HEK293 (cell line): ENCODE results near the gene ABCA12.

Experiments
- CTCF ChIA-PET: fragments of 350-600 bp; formaldehyde crosslinking; extraction: SDS; loops from one replicate; lab custom pipeline; 2021; ENCODE audit warnings: antibody characterized with exemption; lab: Yijun Ruan, JAX
- POLR2A ChIA-PET: fragments of 300-600 bp; formaldehyde crosslinking; extraction: SDS; loops from one replicate; lab custom pipeline; 2020; ENCODE audit warnings: antibody characterized with exemption, inconsistent platforms; lab: Yijun Ruan, JAX
- H3K27ac ChIP-seq: fragments of 200-500 bp; sonication (Bioruptor generic); 2 replicates; pipeline ENCODE4 v1.5.1; 2014; ENCODE audit warnings: low read depth, low read length, control low read depth, inconsistent platforms; ENCODE audit errors: extremely low read depth
- H3K36me3 ChIP-seq, 2 experiments: fragments of 200-500 bp in 1 of 2; sonication (Bioruptor generic) in 1 of 2; 1 replicate in 1 of 2; 2 replicates in 1 of 2; pipeline ENCODE4 v1.5.1; 2014 to 2017; ENCODE audit warnings: inconsistent platforms in 2 of 2, low read length in 2 of 2; ENCODE audit not compliant: control insufficient read depth in 2 of 2, insufficient read depth in 1 of 2
- H3K4me1 ChIP-seq: fragments of 200-500 bp; sonication (Bioruptor generic); 2 replicates; pipeline ENCODE4 v1.5.1; 2014; ENCODE audit warnings: mild to moderate bottlenecking, low read length, inconsistent platforms; ENCODE audit not compliant: control insufficient read depth, insufficient read depth
- H3K4me3 ChIP-seq: 2 replicates; pipeline ENCODE4 v1.5.1; 2011; ENCODE audit warnings: low read depth, mild to moderate bottlenecking, control low read depth, low read length, moderate library complexity
- H3K9me3 ChIP-seq: fragments of 200-500 bp; sonication (Bioruptor generic); 2 replicates; pipeline ENCODE4 v1.5.1; 2014; ENCODE audit warnings: low read depth, low read length, inconsistent platforms; ENCODE audit not compliant: control insufficient read depth, insufficient read depth
- KLF9 ChIP-seq: fragments of 450-650 bp; formaldehyde crosslinking; IDR thresholded peaks from 2 replicates; pipeline ENCODE4 v1.5.1; 2016; ENCODE audit warnings: missing biosample characterization, missing genetic modification characterization, low read depth
- TSHZ1 ChIP-seq: fragments of 450-650 bp; formaldehyde crosslinking; IDR thresholded peaks from 2 replicates; pipeline ENCODE4 v1.5.1; 2016; ENCODE audit warnings: missing biosample characterization, missing genetic modification characterization, borderline replicate concordance
- ZBTB1 ChIP-seq: fragments of 450-650 bp; formaldehyde crosslinking; IDR thresholded peaks from 2 replicates; pipeline ENCODE4 v1.5.1; 2016; ENCODE audit warnings: missing biosample characterization, missing genetic modification characterization
- ZBTB49 ChIP-seq: fragments of 450-650 bp; formaldehyde crosslinking; IDR thresholded peaks from 2 replicates; pipeline ENCODE4 v1.5.1; 2016; ENCODE audit warnings: missing biosample characterization, missing genetic modification characterization, low read depth
- ZNF121 ChIP-seq: fragments of 450-650 bp; formaldehyde crosslinking; IDR thresholded peaks from 2 replicates; pipeline ENCODE4 v1.5.1; 2016; ENCODE audit warnings: missing biosample characterization, missing genetic modification characterization
- ZNF184 ChIP-seq: fragments of 450-650 bp; IDR thresholded peaks from 2 replicates; pipeline ENCODE4 v1.5.1; 2018; ENCODE audit warnings: missing biosample characterization, mild to moderate bottlenecking, missing genetic modification characterization
- ZNF223 ChIP-seq: fragments of 450-650 bp; formaldehyde crosslinking; IDR thresholded peaks from 2 replicates; pipeline ENCODE4 v1.5.1; 2016; ENCODE audit warnings: missing biosample characterization, missing genetic modification characterization
- ZNF292 ChIP-seq: fragments of 450-650 bp; formaldehyde crosslinking; IDR thresholded peaks from 2 replicates; pipeline ENCODE4 v1.5.1; 2016; ENCODE audit warnings: low read depth, missing biosample characterization, missing genetic modification characterization, borderline replicate concordance
- ZNF366 ChIP-seq: fragments of 450-650 bp; formaldehyde crosslinking; conservative IDR thresholded peaks from 2 replicates; pipeline ENCODE4 v1.5.1; 2016; ENCODE audit warnings: missing biosample characterization, missing genetic modification characterization
- ZNF48 ChIP-seq: fragments of 450-650 bp; formaldehyde crosslinking; IDR thresholded peaks from 2 replicates; pipeline ENCODE4 v1.5.1; 2016; ENCODE audit warnings: missing biosample characterization, missing genetic modification characterization
- ZNF521 ChIP-seq: fragments of 450-650 bp; formaldehyde crosslinking; IDR thresholded peaks from 2 replicates; pipeline ENCODE4 v1.5.1; 2017; ENCODE audit warnings: missing biosample characterization, mild to moderate bottlenecking, missing genetic modification characterization
- ZNF571 ChIP-seq: fragments of 450-650 bp; formaldehyde crosslinking; IDR thresholded peaks from 2 replicates; pipeline ENCODE4 v1.5.0; 2017; ENCODE audit warnings: missing biosample characterization, missing genetic modification characterization
- ZNF610 ChIP-seq: fragments of 450-650 bp; formaldehyde crosslinking; IDR thresholded peaks from 2 replicates; pipeline ENCODE4 v1.5.1; 2016; ENCODE audit warnings: missing biosample characterization, missing genetic modification characterization, borderline replicate concordance
- ZNF654 ChIP-seq: fragments of 450-650 bp; formaldehyde crosslinking; IDR thresholded peaks from 2 replicates; pipeline ENCODE4 v1.5.1; 2016; ENCODE audit warnings: low read depth, missing biosample characterization, missing genetic modification characterization
- ZNF677 ChIP-seq: fragments of 450-650 bp; IDR thresholded peaks from 2 replicates; pipeline ENCODE4 v1.5.0; 2018; ENCODE audit warnings: missing biosample characterization, mild to moderate bottlenecking, missing genetic modification characterization, moderate library complexity
- ZNF692 ChIP-seq: fragments of 450-650 bp; formaldehyde crosslinking; IDR thresholded peaks from 2 replicates; pipeline ENCODE4 v1.5.1; 2016; ENCODE audit warnings: missing biosample characterization, missing genetic modification characterization
- ZNF701 ChIP-seq: fragments of 450-650 bp; formaldehyde crosslinking; IDR thresholded peaks from 2 replicates; pipeline ENCODE4 v1.5.1; 2016; ENCODE audit warnings: missing biosample characterization, missing genetic modification characterization
- ZNF704 ChIP-seq: fragments of 450-650 bp; formaldehyde crosslinking; IDR thresholded peaks from 2 replicates; pipeline ENCODE4 v1.5.1; 2016; ENCODE audit warnings: missing biosample characterization, missing genetic modification characterization
- ZNF707 ChIP-seq: fragments of 450-650 bp; formaldehyde crosslinking; IDR thresholded peaks from 2 replicates; pipeline ENCODE4 v1.5.1; 2016; ENCODE audit warnings: missing biosample characterization, missing genetic modification characterization
- ZNF768 ChIP-seq: fragments of 450-650 bp; formaldehyde crosslinking; IDR thresholded peaks from 2 replicates; pipeline ENCODE4 v1.5.1; 2018; ENCODE audit warnings: missing biosample characterization, mild to moderate bottlenecking, missing genetic modification characterization
- ZSCAN18 ChIP-seq: fragments of 450-650 bp; formaldehyde crosslinking; IDR thresholded peaks from 2 replicates; pipeline ENCODE4 v1.5.1; 2016; ENCODE audit warnings: missing biosample characterization, missing genetic modification characterization
- ZSCAN4 ChIP-seq: fragments of 450-650 bp; formaldehyde crosslinking; IDR thresholded peaks from 2 replicates; pipeline ENCODE4 v1.5.1; 2017; ENCODE audit warnings: missing biosample characterization, missing genetic modification characterization

The ABCA12 gene

GRCh38 chr2:214989187-214989586, 149.2 kb downstream of the ABCA12 start:
- TF ChIP-seq ZNF610 (tag by site-specific recombination) (no peak), ZNF768 (no peak), ZNF48 (tag by site-specific recombination) (no peak), TSHZ1 (tag by site-specific recombination) (no peak), ZNF701 (tag by site-specific recombination) (no peak), ZSCAN4 (no peak), KLF9 (tag by site-specific recombination) (no peak), ZNF223 (tag by site-specific recombination) (no peak), ZNF121 (tag by site-specific recombination) (no peak), ZNF366 (tag by site-specific recombination) (no peak)
- no peak overlapping the region for H3K27ac ChIP-seq
- ChIA-PET CTCF (no interaction called here), POLR2A (no interaction called here)
- H3K4me1 ChIP-seq = no peaks in the 10 kb centered on the region
- no peak overlapping the region for H3K4me3 ChIP-seq
- no peaks in the 10 kb centered on the region for H3K9me3 ChIP-seq
- H3K36me3 ChIP-seq = no peaks in the 10 kb centered on the region

- no peaks in the 10 kb centered on the region for H3K36me3 ChIP-seq
- TF ChIP-seq ZBTB1 = no peak
- TF ChIP-seq, all 188 proteins: peak for 0
- H3K9me3 ChIP-seq = no peaks in the 10 kb centered on the region
- H3K4me1 ChIP-seq = no peaks in the 10 kb centered on the region
- ChIA-PET CTCF (no interaction called here), POLR2A (no interaction called here)
- H3K27ac ChIP-seq = no peak overlapping the region
- H3K4me3 ChIP-seq = no peak overlapping the region
These were observed 151.2 kb downstream of the ABCA12 start for GRCh38 chr2:214987261-214987660.

GRCh38 chr2:214985619-214986018, 152.8 kb downstream of the ABCA12 start:
- H3K4me1 ChIP-seq = no peaks in the 10 kb centered on the region
- no peak overlapping the region for H3K27ac ChIP-seq
- H3K4me3 ChIP-seq = no peak overlapping the region
- POLR2A ChIA-PET = no interaction called here
- no peaks in the 10 kb centered on the region for H3K9me3 ChIP-seq
- CTCF ChIA-PET = interaction anchor here (0.6 kb wide), 1 partner anchor 15 kb away, joined by 4 read pairs; no protein-coding TSS in a partner anchor
- no peaks in the 10 kb centered on the region for H3K36me3 ChIP-seq
- TF ChIP-seq ZNF707 (tag by site-specific recombination) (no peak), ZNF692 (tag by site-specific recombination) (no peak), ZNF521 (tag by site-specific recombination) (no peak), ZNF292 (no peak), ZNF184 (no peak), ZNF571 (tag by site-specific recombination) (no peak), ZSCAN18 (no peak), ZNF677 (tag by site-specific recombination) (no peak), ZNF704 (tag by site-specific recombination) (no peak), ZBTB49 (tag by site-specific recombination) (no peak), ZNF654 (tag by site-specific recombination) (no peak)
